ENCODE data around the gene IQCC. TPM values are rescaled to one million over a fixed set of nuclear protein-coding genes. Genes with fewer than 3 reads are reported as not detected.

IQCC gene
- total RNA-seq, 1 experiment from 2014 or later: 4.8 TPM

- DNase-seq (ENCODE audit: low spot score): no peak
These were observed 51.2 kb downstream of the IQCC start for GRCh38 chr1:32256473-32257226.

- no peak for DNase-seq (ENCODE audit: low spot score)
These were observed 51.7 kb downstream of the IQCC start for GRCh38 chr1:32257227-32257508.

Other genes starting within 250 kb of the IQCC start
- gene KHDRBS1, start 191.8 kb upstream of the IQCC start, total RNA-seq (2014; rRNA removed; shearing (Covaris generic)): 75.2 and 90.4 TPM in 2 replicates
- 10.7 and 11.0 TPM in 2 replicates for gene TMEM39B, start 132.7 kb upstream of the IQCC start, total RNA-seq (2014; rRNA removed; shearing (Covaris generic))
- gene KPNA6, start 97.6 kb upstream of the IQCC start, total RNA-seq (2014; rRNA removed; shearing (Covaris generic)): 22.9 and 25.4 TPM in 2 replicates
- gene TXLNA, start 26.0 kb upstream of the IQCC start, total RNA-seq (2014; rRNA removed; shearing (Covaris generic)): 48.6 and 54.8 TPM in 2 replicates
- gene CCDC28B, start 5.1 kb upstream of the IQCC start, total RNA-seq (2014; rRNA removed; shearing (Covaris generic)): 9.5 and 12.3 TPM in 2 replicates
- not detected in 2 replicates for gene DCDC2B, start 3.4 kb downstream of the IQCC start, total RNA-seq (2014; rRNA removed; shearing (Covaris generic))
- 21.7 and 25.1 TPM in 2 replicates for gene TMEM234, start 16.7 kb downstream of the IQCC start, total RNA-seq (2014; rRNA removed; shearing (Covaris generic))
- gene EIF3I, start 16.7 kb downstream of the IQCC start, total RNA-seq (2014; rRNA removed; shearing (Covaris generic)): 331 and 332 TPM in 2 replicates
- gene FAM167B, start 41.6 kb downstream of the IQCC start, total RNA-seq (2014; rRNA removed; shearing (Covaris generic)): 0.29 TPM in 1 of 2 replicates, not detected in the other
- gene LCK, start 45.6 kb downstream of the IQCC start, total RNA-seq (2014; rRNA removed; shearing (Covaris generic)): 0.33 and 0.76 TPM in 2 replicates
- 185 and 200 TPM in 2 replicates for gene HDAC1, start 86.4 kb downstream of the IQCC start, total RNA-seq (2014; rRNA removed; shearing (Covaris generic))
- gene MARCKSL1, start 130.6 kb downstream of the IQCC start, total RNA-seq (2014; rRNA removed; shearing (Covaris generic)): 384 TPM in 2 replicates
- 2.6 and 12.4 TPM in 2 replicates for gene FAM229A, start 156.8 kb downstream of the IQCC start, total RNA-seq (2014; rRNA removed; shearing (Covaris generic))
- gene TSSK3, start 156.9 kb downstream of the IQCC start, total RNA-seq (2014; rRNA removed; shearing (Covaris generic)): 0.08 and 1.8 TPM in 2 replicates
- 48.3 and 54.4 TPM in 2 replicates for gene BSDC1, start 188.8 kb downstream of the IQCC start, total RNA-seq (2014; rRNA removed; shearing (Covaris generic))

Data from HT-29 (cell line).